ENCODE measurements around the gene RAB11A. TPM values are rescaled to one million over a fixed set of nuclear protein-coding genes. Genes with fewer than 3 reads are reported as not detected.

The RAB11A gene
- total RNA-seq, 2 donors from 2014 or later, result 233 to 295 TPM

DNA sequence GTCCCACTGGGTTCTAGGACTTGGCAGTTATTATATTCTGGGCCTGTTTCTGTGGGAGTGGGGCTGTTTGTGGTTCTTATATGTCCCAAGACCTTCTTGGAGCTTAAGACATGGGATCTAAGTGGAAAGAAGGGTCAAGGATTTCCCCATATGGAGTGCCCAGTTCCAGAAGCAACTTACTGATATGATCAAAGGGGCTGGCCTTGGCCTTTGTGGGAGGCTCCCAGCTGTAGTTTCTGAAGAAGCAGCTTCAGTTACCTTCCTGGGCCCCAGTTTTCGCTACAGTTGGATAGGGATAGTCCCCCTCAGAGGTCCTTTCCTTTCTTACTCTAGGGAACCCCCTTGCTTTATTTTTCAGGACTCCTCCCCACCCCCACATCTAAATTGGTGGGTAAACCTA is 56.0 kb downstream of the RAB11A start:
- H3K9ac ChIP-seq (ENCODE audit: extremely low read depth, low read length, poor library complexity, severe bottlenecking), result no peak overlapping the region
- no peaks in the 10 kb centered on the region for H3K36me3 Mint-ChIP-seq (ENCODE audit: low read depth)
- no peaks in the 10 kb centered on the region for H3K4me1 ChIP-seq (ENCODE audit: control insufficient read depth, insufficient read depth, low read length)
- H3K27ac Mint-ChIP-seq, result no peak overlapping the region
- no peaks in the 10 kb centered on the region for H3K4me1 Mint-ChIP-seq
- WGBS, 2 experiments (ENCODE audit: insufficient coverage in 1 of 2, insufficient read length in 1 of 2), result 82 to 83% methylated on average over 1 of the region's 1 CpG
- H3K27ac ChIP-seq (ENCODE audit: low read depth, low read length), result no peak overlapping the region
- H3K27me3 ChIP-seq (ENCODE audit: control insufficient read depth, insufficient read depth, low read length, poor library complexity, severe bottlenecking), result no peaks in the 10 kb centered on the region
- no peak overlapping the region for H3K4me3 ChIP-seq (ENCODE audit: low read length)
- TF ChIP-seq, protein P1, sequence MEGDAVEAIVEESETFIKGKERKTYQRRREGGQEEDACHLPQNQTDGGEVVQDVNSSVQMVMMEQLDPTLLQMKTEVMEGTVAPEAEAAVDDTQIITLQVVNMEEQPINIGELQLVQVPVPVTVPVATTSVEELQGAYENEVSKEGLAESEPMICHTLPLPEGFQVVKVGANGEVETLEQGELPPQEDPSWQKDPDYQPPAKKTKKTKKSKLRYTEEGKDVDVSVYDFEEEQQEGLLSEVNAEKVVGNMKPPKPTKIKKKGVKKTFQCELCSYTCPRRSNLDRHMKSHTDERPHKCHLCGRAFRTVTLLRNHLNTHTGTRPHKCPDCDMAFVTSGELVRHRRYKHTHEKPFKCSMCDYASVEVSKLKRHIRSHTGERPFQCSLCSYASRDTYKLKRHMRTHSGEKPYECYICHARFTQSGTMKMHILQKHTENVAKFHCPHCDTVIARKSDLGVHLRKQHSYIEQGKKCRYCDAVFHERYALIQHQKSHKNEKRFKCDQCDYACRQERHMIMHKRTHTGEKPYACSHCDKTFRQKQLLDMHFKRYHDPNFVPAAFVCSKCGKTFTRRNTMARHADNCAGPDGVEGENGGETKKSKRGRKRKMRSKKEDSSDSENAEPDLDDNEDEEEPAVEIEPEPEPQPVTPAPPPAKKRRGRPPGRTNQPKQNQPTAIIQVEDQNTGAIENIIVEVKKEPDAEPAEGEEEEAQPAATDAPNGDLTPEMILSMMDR (conservative IDR thresholded peaks at IDR 0.05), result no peak
- H3K27me3 Mint-ChIP-seq (ENCODE audit: insufficient read depth), result no peaks in the 10 kb centered on the region
- H3K9me3 ChIP-seq (ENCODE audit: control insufficient read depth, low read length), result no peaks in the 10 kb centered on the region
- no peak overlapping the region for H3K4me3 Mint-ChIP-seq
- no peak for DNase-seq
- H3K9me3 Mint-ChIP-seq, result no peaks in the 10 kb centered on the region
- no peaks in the 10 kb centered on the region for H3K36me3 ChIP-seq (ENCODE audit: control insufficient read depth, insufficient read depth, low read length)

DNA sequence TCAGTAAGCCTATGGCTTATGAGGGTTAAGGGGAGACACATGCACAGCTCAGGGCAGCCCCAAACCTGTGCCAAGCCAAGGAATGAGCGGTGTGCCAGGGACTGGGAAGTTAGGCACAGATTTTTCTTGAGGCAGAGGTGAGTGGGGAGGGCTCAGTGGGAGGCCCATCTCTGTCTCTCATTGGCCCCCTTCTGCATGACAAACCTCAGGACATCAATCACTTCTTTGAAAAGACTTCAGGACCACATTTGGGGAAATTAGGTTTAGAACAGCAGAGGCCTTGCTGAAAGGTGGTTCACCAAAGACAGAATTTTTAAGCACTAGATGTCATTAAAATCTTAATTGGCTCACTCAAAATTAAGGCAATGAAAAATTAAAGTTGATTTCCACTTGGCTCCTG is 57.2 kb downstream of the RAB11A start:
- no peaks in the 10 kb centered on the region for H3K9me3 ChIP-seq (ENCODE audit: control insufficient read depth, low read length)
- Mint-ChIP-seq H3K9me3 (no peaks in the 10 kb centered on the region), H3K36me3 (ENCODE audit: low read depth) (no peaks in the 10 kb centered on the region), H3K4me1 (no peaks in the 10 kb centered on the region), H3K27me3 (ENCODE audit: insufficient read depth) (no peaks in the 10 kb centered on the region), H3K4me3 (no peak overlapping the region), H3K27ac (no peak overlapping the region)
- H3K36me3 ChIP-seq (ENCODE audit: control insufficient read depth, insufficient read depth, low read length), result no peaks in the 10 kb centered on the region
- 100% methylated on average over 1 of the region's 1 CpG; no CpG with 5 or more reads in 1 of the 2 experiments for WGBS, 2 experiments (ENCODE audit: insufficient coverage in 1 of 2, insufficient read length in 1 of 2)
- no peak overlapping the region for H3K27ac ChIP-seq (ENCODE audit: low read depth, low read length)
- H3K27me3 ChIP-seq (ENCODE audit: control insufficient read depth, insufficient read depth, low read length, poor library complexity, severe bottlenecking), result no peaks in the 10 kb centered on the region
- no peak overlapping the region for H3K4me3 ChIP-seq (ENCODE audit: low read length)
- no peak overlapping the region for H3K9ac ChIP-seq (ENCODE audit: extremely low read depth, low read length, poor library complexity, severe bottlenecking)
- H3K4me1 ChIP-seq (ENCODE audit: control insufficient read depth, insufficient read depth, low read length), result no peaks in the 10 kb centered on the region
- TF ChIP-seq, protein P1 (conservative IDR thresholded peaks at IDR 0.05), result no peak
- DNase-seq, result no peak

DNA sequence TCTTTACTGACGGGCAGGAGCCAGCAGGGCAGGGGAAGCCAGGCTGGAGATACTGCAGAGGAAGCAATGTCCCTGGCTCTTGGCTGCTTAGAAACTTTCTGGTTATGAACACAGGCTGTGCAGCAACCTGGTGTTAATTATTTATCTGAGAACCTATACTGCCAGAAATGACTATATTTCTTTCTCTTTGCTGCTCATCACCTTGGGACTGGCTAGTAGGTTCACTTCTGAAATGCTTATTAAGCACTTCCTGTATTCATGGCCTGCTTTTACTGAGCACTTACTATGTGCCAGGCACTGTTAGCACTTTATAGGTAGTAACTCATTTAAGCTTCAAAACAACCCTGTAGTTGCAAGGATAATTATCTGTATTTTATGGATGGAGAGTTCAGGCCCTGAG is 57.6 kb downstream of the RAB11A start:
- Histone ChIP-seq H3K36me3 (ENCODE audit: control insufficient read depth, insufficient read depth, low read length) (no peaks in the 10 kb centered on the region), H3K9ac (ENCODE audit: extremely low read depth, low read length, poor library complexity, severe bottlenecking) (no peak overlapping the region), H3K9me3 (ENCODE audit: control insufficient read depth, low read length) (no peaks in the 10 kb centered on the region), H3K4me1 (ENCODE audit: control insufficient read depth, insufficient read depth, low read length) (no peaks in the 10 kb centered on the region), H3K27ac (ENCODE audit: low read depth, low read length) (no peak overlapping the region), H3K27me3 (ENCODE audit: control insufficient read depth, insufficient read depth, low read length, poor library complexity, severe bottlenecking) (no peaks in the 10 kb centered on the region), H3K4me3 (ENCODE audit: low read length) (no peak overlapping the region)
- H3K27ac Mint-ChIP-seq, result no peak overlapping the region
- 94 to 100% methylated on average over 1 of the region's 1 CpG for WGBS, 2 experiments (ENCODE audit: insufficient coverage in 1 of 2, insufficient read length in 1 of 2)
- H3K4me3 Mint-ChIP-seq, result no peak overlapping the region
- no peaks in the 10 kb centered on the region for H3K9me3 Mint-ChIP-seq
- DNase-seq, result no peak
- no peaks in the 10 kb centered on the region for H3K4me1 Mint-ChIP-seq
- no peaks in the 10 kb centered on the region for H3K36me3 Mint-ChIP-seq (ENCODE audit: low read depth)
- TF ChIP-seq, protein P1 (conservative IDR thresholded peaks at IDR 0.05), result no peak
- H3K27me3 Mint-ChIP-seq (ENCODE audit: insufficient read depth), result no peaks in the 10 kb centered on the region

All from endodermal cell (in vitro differentiated cells).